HG02588 (cell line): Measurements from ENCODE around the gene PRPF39.
"Not testable (repeated sequence)": the region's sequence is repeated elsewhere in the genome, so short reads cannot be mapped to it uniquely, and the experiment has no call there.

ENCODE experiments used
- ATAC-seq: cut with Tn5 transposase; IDR thresholded peaks from one replicate; pipeline ENCODE4 v1.9.1; 2021; ENCODE audit warnings: mild to moderate bottlenecking, moderate library complexity; ENCODE audit not compliant: unreplicated experiment

PRPF39 gene

DNA sequence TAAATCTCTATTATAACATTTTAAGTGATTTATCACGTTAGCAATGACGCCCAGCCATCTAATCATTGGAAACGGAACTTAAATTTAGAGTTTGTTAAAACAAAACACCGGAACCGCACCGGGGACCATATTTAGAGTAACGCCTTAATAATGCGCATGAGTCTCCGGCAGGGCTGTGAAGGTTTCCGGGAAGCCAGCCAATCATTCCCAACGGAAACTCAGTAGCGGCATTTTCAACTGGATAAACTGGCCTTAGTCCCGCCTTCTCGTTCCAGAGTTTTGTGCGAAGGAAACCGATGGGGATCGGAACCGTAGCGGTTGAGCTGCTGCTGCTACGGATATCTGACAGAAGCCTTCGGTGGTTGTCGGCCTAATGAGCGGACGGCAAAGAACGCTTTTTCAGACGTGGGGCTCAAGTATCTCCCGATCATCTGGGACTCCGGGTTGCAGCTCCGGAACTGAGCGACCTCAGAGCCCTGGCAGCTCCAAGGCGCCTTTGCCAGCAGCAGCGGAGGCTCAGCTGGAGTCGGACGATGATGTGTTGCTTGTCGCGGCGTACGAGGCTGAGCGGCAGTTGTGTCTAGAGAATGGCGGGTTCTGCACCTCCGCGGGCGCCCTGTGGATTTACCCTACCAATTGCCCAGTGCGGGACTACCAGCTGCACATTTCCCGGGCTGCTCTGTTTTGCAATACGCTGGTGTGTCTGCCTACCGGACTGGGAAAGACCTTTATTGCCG is 51.9 kb downstream of the PRPF39 start, which contains the start of gene FANCM:
Gene FANCM, plus strand, starts transcription at position 272 of the 737 bp plus-strand sequence. Its CDS starts 102 bp downstream, at position 374.
- peak; percentile 30 for ATAC-seq

DNA sequence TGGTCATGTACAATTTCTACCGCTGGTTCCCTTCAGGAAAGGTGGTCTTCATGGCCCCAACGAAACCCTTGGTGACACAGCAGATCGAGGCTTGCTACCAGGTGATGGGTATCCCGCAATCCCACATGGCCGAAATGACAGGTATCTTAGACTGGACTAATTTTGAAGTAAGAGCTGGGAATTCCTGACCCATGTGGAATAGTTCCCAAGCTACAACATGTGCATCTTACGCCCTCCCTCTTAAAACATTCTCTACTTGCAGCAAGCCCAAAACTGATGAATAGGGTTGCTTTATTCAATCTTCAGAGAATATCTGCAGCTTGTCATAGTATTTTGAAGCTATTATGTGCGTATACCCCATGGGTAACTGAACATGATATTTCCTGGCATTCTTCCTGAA is 52.5 kb downstream of the PRPF39 start:
- ATAC-seq, result no peak

DNA sequence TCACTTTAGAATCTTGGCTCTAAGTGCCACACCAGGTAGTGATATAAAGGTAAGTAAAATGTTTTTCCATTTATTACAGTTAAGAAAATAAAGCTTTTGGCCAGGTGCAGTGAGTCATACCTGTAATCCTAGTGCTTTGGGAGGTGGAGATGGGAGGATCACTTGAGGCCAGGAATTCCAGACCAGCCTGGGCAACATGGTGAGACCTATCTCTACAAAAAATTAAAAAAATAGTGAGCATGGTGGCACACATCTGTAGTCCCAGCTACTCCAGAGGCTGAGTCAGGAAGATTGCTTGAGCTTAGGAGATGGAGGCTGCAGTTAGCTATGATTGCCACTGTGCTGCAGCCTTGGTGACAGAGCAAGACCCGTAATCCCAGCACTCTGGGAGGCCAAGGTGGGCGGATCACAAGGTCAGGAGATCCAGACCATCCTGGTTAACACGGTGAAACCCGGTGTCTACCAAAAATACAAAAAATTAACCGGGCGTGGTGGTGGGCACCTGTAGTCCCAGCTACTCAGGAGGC is 56.8 kb downstream of the PRPF39 start:
- no peak for ATAC-seq

DNA sequence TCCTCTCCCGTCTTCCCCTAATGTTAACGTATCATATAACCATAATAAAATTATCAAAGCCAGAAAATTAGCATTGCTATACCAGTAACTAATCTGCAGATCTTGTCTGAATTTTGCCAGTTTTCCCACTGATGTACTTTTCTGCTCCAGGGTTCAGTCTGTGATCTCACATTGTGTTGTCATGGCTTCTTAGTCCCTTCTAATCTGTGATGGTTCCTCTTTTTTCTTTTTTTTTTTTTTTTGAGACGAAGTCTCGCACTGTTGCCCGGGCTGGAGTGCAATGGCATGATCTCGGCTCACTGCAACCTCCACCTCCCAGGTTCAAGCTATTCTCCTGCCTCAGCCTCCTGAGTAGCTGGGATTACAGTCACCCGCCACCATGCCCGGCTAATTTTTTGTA is 58.2 kb downstream of the PRPF39 start:
- not testable (repeated sequence) for ATAC-seq

DNA sequence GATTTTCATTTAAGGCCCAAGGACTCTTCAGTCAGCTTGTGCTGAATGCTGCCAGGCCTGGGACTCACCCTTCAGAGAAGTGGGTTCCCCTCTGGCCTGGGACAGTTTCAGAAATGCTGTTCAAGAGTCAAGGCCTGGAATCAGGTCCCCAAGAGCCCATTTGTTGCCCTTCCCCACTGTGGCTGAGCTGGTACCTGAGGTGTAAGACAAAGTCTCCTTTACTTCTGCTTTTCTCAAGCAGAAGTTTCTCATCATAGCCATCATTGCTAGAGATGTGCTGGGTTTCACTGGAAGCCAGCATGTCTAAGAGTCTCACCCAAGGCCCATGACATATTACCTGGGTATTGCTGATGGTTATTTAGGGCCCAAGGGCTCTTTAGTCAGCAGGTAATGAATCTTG is 60.7 kb downstream of the PRPF39 start:
- ATAC-seq, result peak; percentile 52

DNA sequence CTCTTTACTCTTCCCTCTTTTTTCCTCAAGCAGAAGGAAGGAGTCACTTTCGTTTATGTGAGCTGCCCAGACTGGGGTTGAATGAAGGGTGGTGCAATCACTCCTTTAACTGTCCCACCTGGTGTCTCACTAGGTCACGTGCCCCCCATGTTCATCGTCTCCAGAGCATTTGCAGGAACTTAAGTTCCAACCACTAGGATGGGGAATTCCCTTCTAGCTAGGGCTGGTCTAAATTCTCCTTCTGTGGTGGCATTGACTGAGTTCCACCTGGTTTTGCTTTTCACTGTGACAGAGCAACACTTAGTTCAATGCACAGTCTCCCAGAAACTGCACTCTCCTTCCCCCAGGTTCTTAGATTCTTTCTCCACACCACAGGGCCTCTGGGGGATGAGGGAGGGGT is 61.3 kb downstream of the PRPF39 start:
- ATAC-seq, result peak; percentile 66

DNA sequence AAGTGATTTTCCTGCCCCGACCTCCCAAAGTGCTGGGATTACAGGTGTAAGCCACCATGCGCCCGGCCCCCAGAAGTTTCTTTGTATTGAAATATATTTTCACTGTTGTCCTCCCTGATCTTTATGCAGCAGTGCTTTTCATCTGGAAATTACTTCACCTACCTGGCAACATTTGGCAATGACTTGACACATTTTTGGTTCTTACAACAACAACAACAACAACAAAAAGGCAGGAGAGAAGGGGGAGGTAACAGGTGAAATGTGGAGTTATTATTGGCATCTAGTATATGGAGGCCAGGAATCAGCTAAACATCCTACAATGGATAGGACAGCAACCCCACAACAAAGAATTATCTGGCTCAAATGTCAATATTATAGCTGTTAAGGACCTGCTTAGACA is 65.7 kb downstream of the PRPF39 start:
- ATAC-seq, result no peak

DNA sequence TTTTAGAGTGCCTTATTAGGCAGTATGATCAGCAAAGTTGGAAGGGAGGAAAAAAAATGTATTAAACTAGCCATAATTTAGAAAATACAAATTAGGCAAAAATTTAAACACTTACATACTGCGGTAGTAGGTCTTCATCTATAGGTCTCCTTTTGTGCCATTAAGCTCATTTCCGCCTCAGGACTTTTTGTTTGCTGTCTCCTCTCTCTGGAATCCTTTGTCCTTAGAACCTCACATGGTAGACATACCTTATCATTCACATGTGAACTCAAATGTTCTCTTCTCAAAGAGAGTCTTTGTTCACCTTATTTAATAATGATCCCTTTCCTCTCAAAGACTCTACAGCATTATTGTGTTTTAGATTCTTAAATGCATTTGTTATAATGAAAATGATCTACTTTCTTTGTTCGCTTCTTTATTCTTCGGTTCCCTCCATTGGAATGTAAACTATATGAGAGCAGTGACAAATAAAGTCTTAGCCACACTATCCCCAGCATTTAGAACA is 66.5 kb downstream of the PRPF39 start:
- ATAC-seq, result no peak

DNA sequence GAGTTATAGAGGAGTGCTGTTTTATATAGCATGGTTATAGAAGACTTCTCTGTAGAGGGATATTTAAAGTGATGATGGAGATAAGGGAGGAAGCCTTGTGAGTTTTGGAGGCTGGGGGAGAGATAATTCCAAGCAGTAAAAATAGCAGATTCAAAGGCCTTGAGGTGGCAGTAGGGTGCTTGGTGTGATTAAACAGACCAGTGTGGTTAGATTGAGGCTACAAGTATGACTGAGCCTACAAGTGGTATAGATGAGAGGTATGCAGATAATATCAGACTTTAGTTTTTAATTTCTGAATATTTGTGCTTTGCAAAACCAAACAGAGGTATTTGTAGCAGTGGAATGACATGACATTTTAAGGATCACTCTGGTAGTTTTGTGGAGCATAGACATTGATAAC is 72.2 kb downstream of the PRPF39 start:
- no peak for ATAC-seq
